Neural cell (in vitro differentiated cells): Measurements from ENCODE around the gene SLC4A5. TPM values are rescaled to one million over a fixed set of nuclear protein-coding genes. Genes with fewer than 3 reads are reported as not detected.

ENCODE experiments used
- H2AFZ ChIP-seq: fragments of 200-600, 300-800 bp; sonication (generic), shearing (Covaris generic); 2 replicates; pipeline ENCODE4 v1.6.0; 2014; ENCODE audit warnings: low read depth, mild to moderate bottlenecking, antibody characterized with exemption, low read length, moderate library complexity
- H3F3A ChIP-seq: fragments of 200-600 bp; shearing (Covaris generic); 2 replicates; pipeline ENCODE4 v1.6.1; 2016; ENCODE audit warnings: mild to moderate bottlenecking, moderate library complexity, mixed read lengths, antibody characterized with exemption, low read length; ENCODE audit not compliant: insufficient read depth, poor library complexity, severe bottlenecking
- H3K27ac ChIP-seq: fragments of 200-600, 300-800 bp; sonication (generic), shearing (Covaris generic); 2 replicates; pipeline ENCODE4 v1.5.1; 2014; ENCODE audit warnings: mild to moderate bottlenecking, low read length, moderate library complexity
- H3K27me3 ChIP-seq: fragments of 300-800, 200-600 bp; sonication (generic), shearing (Covaris generic); 2 replicates; pipeline ENCODE4 v1.6.0; 2014; ENCODE audit warnings: mild to moderate bottlenecking, low read depth, low read length, moderate library complexity; ENCODE audit not compliant: insufficient read depth
- H3K36me3 ChIP-seq: fragments of 300-800, 200-600 bp; sonication (generic), shearing (Covaris generic); 2 replicates; pipeline ENCODE4 v1.5.1; 2014; ENCODE audit warnings: mild to moderate bottlenecking, antibody characterized with exemption, low read length, moderate library complexity; ENCODE audit not compliant: insufficient read depth
- H3K4me2 ChIP-seq: fragments of 300-800, 200-600 bp; sonication (generic), shearing (Covaris generic); 2 replicates; pipeline ENCODE4 v1.6.0; 2014; ENCODE audit warnings: mild to moderate bottlenecking, low read length
- H3K4me3 ChIP-seq: fragments of 300-800, 200-600 bp; sonication (generic), shearing (Covaris generic); 2 replicates; pipeline ENCODE4 v1.5.1; 2014; ENCODE audit warnings: mild to moderate bottlenecking, low read length, moderate library complexity
- H3K79me2 ChIP-seq: fragments of 200-600 bp; shearing (Covaris generic); replicated peaks from 2 replicates; pipeline ENCODE4 v1.6.0; 2014; ENCODE audit warnings: mild to moderate bottlenecking, low read length, moderate library complexity; ENCODE audit not compliant: insufficient read depth
- H3K9ac ChIP-seq: fragments of 300-800, 200-600 bp; sonication (generic), shearing (Covaris generic); 2 replicates; pipeline ENCODE4 v1.6.1; 2016; ENCODE audit warnings: mild to moderate bottlenecking, low read length, mixed read lengths
- H3K9me2 ChIP-seq: fragments of 200-600 bp; shearing (Covaris generic); 2 replicates; pipeline ENCODE4 v1.6.1; 2016; ENCODE audit warnings: mild to moderate bottlenecking, low read length, mixed read lengths; ENCODE audit not compliant: insufficient read depth
- H3K9me3 ChIP-seq: fragments of 200-600, 300-800 bp; sonication (generic), shearing (Covaris generic); 2 replicates; pipeline ENCODE4 v1.6.1; 2016; ENCODE audit warnings: mild to moderate bottlenecking, mixed run types, low read length, moderate library complexity, mixed read lengths
- H4K20me1 ChIP-seq: fragments of 200-600 bp; shearing (Covaris generic); 2 replicates; pipeline ENCODE4 v1.6.1; 2016; ENCODE audit warnings: mild to moderate bottlenecking, mixed run types; ENCODE audit not compliant: insufficient read depth
- EP300 ChIP-seq: fragments of 450-650 bp; conservative IDR thresholded peaks from 2 replicates; pipeline ENCODE4 v1.6.1; 2014; ENCODE audit warnings: antibody characterized with exemption, mild to moderate bottlenecking, moderate library complexity; ENCODE audit not compliant: poor library complexity, severe bottlenecking
- EZH2 ChIP-seq: fragments of 200-600, 300-800 bp; shearing (Covaris generic), sonication (generic); IDR thresholded peaks from 2 replicates; pipeline ENCODE4 v1.6.1; 2014; ENCODE audit warnings: antibody characterized with exemption, low read length, borderline replicate concordance, mild to moderate bottlenecking; ENCODE audit not compliant: insufficient read depth, poor library complexity, severe bottlenecking
- MXI1 ChIP-seq: fragments of 450-650 bp; conservative IDR thresholded peaks from 2 replicates; pipeline ENCODE4 v1.6.1; 2014; ENCODE audit warnings: antibody characterized with exemption, mild to moderate bottlenecking; ENCODE audit not compliant: poor library complexity, severe bottlenecking
- POLR2AphosphoS5 ChIP-seq: IDR thresholded peaks from 2 replicates; pipeline ENCODE4 v1.6.1; 2012
- RAD21 ChIP-seq: fragments of 450-650 bp; conservative IDR thresholded peaks from 2 replicates; pipeline ENCODE4 v1.6.1; 2014; ENCODE audit warnings: antibody characterized with exemption, mild to moderate bottlenecking, moderate library complexity
- SMC3 ChIP-seq: fragments of 450-650 bp; conservative IDR thresholded peaks from 2 replicates; pipeline ENCODE4 v1.6.1; 2014; ENCODE audit warnings: antibody characterized with exemption, mild to moderate bottlenecking, moderate library complexity; ENCODE audit not compliant: poor library complexity
- TAF1 ChIP-seq: IDR thresholded peaks from 2 replicates; pipeline ENCODE4 v1.6.1; 2012; ENCODE audit warnings: low read depth
- polyA plus RNA-seq: library from polyadenylated mRNA; depleted of rRNA; stranded (reverse); fragments of >200 nt; gene quantifications from 2 replicates; pipeline ENCODE4 v1.2.3, GENCODE V29; 2014
- TF ChIP-seq, protein P1 (sequence below): fragments of 450-650 bp; IDR thresholded peaks from 2 replicates; pipeline ENCODE4 v1.5.1; 2014; ENCODE audit warnings: antibody characterized with exemption, mild to moderate bottlenecking, moderate library complexity; ENCODE audit not compliant: poor library complexity, severe bottlenecking
- TF ChIP-seq, protein P2 (sequence below): IDR thresholded peaks from 2 replicates; pipeline ENCODE4 v1.6.1; 2012; ENCODE audit warnings: borderline replicate concordance

The SLC4A5 gene
- polyA plus RNA-seq, 1 donor from 2014 or later = 3.9 TPM

DNA sequence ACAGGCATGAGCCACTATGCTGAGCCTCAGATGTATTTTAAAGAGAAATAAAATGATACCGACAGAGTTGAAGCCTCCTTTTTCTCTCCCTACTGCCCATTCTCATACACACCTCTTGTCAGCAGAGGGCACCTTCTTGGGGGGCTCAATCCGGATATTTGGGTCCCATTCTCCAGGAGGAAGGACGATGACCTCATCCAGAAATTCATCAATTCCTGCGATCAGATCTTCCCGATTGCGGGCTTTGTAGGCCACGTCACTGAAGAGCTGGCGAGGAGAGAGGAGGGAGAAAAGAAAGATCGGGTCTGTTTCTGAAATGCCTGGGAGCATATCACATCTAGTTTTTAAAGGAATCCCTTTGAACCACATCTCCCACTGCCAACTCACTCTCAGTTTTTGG is 90.4 kb downstream of the SLC4A5 start:
- H3K9me2 ChIP-seq = no peaks in the 10 kb centered on the region
- no peaks in the 10 kb centered on the region for H3F3A ChIP-seq
- no peaks in the 10 kb centered on the region for H3K27me3 ChIP-seq
- H3K4me2 ChIP-seq = no peak overlapping the region
- no peaks in the 10 kb centered on the region for H4K20me1 ChIP-seq
- TF ChIP-seq SMC3 = no peak
- TF ChIP-seq, protein P1, sequence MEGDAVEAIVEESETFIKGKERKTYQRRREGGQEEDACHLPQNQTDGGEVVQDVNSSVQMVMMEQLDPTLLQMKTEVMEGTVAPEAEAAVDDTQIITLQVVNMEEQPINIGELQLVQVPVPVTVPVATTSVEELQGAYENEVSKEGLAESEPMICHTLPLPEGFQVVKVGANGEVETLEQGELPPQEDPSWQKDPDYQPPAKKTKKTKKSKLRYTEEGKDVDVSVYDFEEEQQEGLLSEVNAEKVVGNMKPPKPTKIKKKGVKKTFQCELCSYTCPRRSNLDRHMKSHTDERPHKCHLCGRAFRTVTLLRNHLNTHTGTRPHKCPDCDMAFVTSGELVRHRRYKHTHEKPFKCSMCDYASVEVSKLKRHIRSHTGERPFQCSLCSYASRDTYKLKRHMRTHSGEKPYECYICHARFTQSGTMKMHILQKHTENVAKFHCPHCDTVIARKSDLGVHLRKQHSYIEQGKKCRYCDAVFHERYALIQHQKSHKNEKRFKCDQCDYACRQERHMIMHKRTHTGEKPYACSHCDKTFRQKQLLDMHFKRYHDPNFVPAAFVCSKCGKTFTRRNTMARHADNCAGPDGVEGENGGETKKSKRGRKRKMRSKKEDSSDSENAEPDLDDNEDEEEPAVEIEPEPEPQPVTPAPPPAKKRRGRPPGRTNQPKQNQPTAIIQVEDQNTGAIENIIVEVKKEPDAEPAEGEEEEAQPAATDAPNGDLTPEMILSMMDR = no peak
- no peak for TF ChIP-seq EZH2
- TF ChIP-seq MXI1 = no peak
- TF ChIP-seq POLR2AphosphoS5 = no peak
- no peak for TF ChIP-seq EP300
- no peak for TF ChIP-seq RAD21
- TF ChIP-seq, protein P2, sequence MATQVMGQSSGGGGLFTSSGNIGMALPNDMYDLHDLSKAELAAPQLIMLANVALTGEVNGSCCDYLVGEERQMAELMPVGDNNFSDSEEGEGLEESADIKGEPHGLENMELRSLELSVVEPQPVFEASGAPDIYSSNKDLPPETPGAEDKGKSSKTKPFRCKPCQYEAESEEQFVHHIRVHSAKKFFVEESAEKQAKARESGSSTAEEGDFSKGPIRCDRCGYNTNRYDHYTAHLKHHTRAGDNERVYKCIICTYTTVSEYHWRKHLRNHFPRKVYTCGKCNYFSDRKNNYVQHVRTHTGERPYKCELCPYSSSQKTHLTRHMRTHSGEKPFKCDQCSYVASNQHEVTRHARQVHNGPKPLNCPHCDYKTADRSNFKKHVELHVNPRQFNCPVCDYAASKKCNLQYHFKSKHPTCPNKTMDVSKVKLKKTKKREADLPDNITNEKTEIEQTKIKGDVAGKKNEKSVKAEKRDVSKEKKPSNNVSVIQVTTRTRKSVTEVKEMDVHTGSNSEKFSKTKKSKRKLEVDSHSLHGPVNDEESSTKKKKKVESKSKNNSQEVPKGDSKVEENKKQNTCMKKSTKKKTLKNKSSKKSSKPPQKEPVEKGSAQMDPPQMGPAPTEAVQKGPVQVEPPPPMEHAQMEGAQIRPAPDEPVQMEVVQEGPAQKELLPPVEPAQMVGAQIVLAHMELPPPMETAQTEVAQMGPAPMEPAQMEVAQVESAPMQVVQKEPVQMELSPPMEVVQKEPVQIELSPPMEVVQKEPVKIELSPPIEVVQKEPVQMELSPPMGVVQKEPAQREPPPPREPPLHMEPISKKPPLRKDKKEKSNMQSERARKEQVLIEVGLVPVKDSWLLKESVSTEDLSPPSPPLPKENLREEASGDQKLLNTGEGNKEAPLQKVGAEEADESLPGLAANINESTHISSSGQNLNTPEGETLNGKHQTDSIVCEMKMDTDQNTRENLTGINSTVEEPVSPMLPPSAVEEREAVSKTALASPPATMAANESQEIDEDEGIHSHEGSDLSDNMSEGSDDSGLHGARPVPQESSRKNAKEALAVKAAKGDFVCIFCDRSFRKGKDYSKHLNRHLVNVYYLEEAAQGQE = no peak
- no peak for TF ChIP-seq TAF1
- H3K9ac ChIP-seq = no peak overlapping the region
- H2AFZ ChIP-seq = no peak overlapping the region
- no peak overlapping the region for H3K27ac ChIP-seq
- no peaks in the 10 kb centered on the region for H3K36me3 ChIP-seq
- H3K79me2 ChIP-seq = no peaks in the 10 kb centered on the region
- H3K4me3 ChIP-seq = no peak overlapping the region
- no peaks in the 10 kb centered on the region for H3K9me3 ChIP-seq

DNA sequence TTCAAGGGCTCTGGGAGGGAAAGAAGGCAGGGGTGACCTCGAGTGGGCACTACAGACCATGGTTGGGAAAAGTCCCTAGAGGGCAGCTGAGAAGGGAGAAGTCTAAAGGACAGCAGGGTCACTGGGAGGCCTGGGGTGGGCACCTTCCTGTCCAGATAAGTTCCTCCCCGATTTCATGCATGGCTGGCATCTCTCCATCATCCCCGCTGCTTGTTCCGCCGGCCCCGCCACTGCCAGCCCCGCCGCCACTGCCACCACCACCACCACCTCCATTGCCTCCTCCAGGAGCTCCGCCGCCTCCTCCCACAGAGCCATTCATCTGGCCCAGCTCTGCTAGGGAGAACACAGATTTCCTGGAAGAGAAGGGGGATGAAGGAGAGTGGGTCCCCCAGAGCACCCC is 91.2 kb downstream of the SLC4A5 start:
- Histone ChIP-seq H3K27me3 (no peaks in the 10 kb centered on the region), H3K79me2 (no peaks in the 10 kb centered on the region), H3K36me3 (no peaks in the 10 kb centered on the region), H3K27ac (no peak overlapping the region), H2AFZ (no peak overlapping the region), H3K4me2 (no peak overlapping the region), H3K9me2 (no peaks in the 10 kb centered on the region), H4K20me1 (no peaks in the 10 kb centered on the region), H3K9ac (no peak overlapping the region), H3K4me3 (no peak overlapping the region), H3F3A (no peaks in the 10 kb centered on the region), H3K9me3 (no peaks in the 10 kb centered on the region)
- TF ChIP-seq EP300 = no peak
- TF ChIP-seq POLR2AphosphoS5 = no peak
- TF ChIP-seq, protein P1 = no peak
- TF ChIP-seq SMC3 = no peak
- TF ChIP-seq, protein P2 = no peak
- no peak for TF ChIP-seq TAF1
- TF ChIP-seq MXI1 = no peak
- no peak for TF ChIP-seq RAD21
- no peak for TF ChIP-seq EZH2
